Measurements from ENCODE around the gene GNG5. TPM values are rescaled to one million over a fixed set of nuclear protein-coding genes. Genes with fewer than 3 reads are reported as not detected.

GNG5 gene
- total and polyA plus RNA-seq, 2 donors (not counting 3 experiments of a cell fraction or from before 2014, with no cell fraction given), result 145 to 175 TPM

DNA sequence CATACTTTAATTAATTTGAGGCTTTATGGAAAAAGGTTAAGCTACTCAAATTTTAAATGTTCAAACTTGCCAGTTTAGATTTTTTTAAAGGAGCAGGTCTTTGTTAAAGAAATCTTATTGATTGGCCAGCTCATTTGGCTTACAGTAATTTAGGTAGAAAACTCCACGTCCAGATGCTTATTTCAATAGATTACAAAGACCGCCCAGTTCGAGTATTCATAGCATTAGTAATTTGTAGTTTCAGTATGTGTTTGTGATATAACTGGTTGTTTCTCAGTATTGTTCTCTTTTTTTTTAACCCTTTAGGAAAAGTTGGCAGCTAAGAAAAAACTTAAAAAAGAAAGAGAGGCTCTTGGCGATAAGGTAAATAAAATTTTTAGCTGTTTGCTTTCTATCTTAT is 25.7 kb downstream of the GNG5 start:
- Histone ChIP-seq H3K79me2 (ENCODE audit: control insufficient read depth, insufficient read depth, low read length) (peaks cover 30% of the 10 kb centered on the region), H3K4me2 (ENCODE audit: insufficient read depth, low read length) (peak overlapping the region; percentile 99), H3K4me3 (replicated peaks in 1 of 3; ENCODE audit: insufficient read depth in 1 of 3, low read depth in 1 of 3, low read length in 3 of 3) (peak overlapping the region in 1 of 3 experiments; percentile 95), H3K9me3 (replicated peaks; ENCODE audit: control insufficient read depth, insufficient read depth, low read length) (no peaks in the 10 kb centered on the region), H2AFZ (ENCODE audit: low read depth, low read length) (no peak overlapping the region), H3K4me1 (ENCODE audit: control insufficient read depth, extremely low read depth, insufficient read depth, low read length) (peaks cover 17% of the 10 kb centered on the region), H3K36me3 (ENCODE audit: control insufficient read depth in 2 of 2, extremely low read depth in 1 of 2, insufficient read depth in 2 of 2, low read length in 2 of 2) (peaks cover 0 to 5% of the 10 kb centered on the region in 2 experiments), H3K9ac (replicated peaks; ENCODE audit: extremely low read depth, insufficient read depth, low read length) (no peak overlapping the region), H3K27ac (ENCODE audit: insufficient read depth, low read depth, low read length) (no peak overlapping the region), H4K20me1 (replicated peaks; ENCODE audit: control insufficient read depth, extremely low read depth, insufficient read depth, low read length) (no peaks in the 10 kb centered on the region), H3K27me3 (ENCODE audit: control insufficient read depth in 2 of 2, insufficient read depth in 2 of 2, low read length in 2 of 2) (no peaks in the 10 kb centered on the region), H3K9me1 (replicated peaks; ENCODE audit: control insufficient read depth, extremely low read depth, insufficient read depth, low read length) (no peaks in the 10 kb centered on the region)
- no peak for TF ChIP-seq JUN (IDR thresholded peaks at IDR 0.05; ENCODE audit: borderline replicate concordance, insufficient read depth, insufficient read length, low read depth)
- no peak for TF ChIP-seq POLR2AphosphoS5 (IDR thresholded peaks at IDR 0.05; ENCODE audit: insufficient read depth, low read depth, low read length)
- no peak for TF ChIP-seq EZH2 (IDR thresholded peaks at IDR 0.05; ENCODE audit: borderline replicate concordance, low read depth, low read length, severe bottlenecking)
- TF ChIP-seq MYC (IDR thresholded peaks at IDR 0.05; ENCODE audit: low read depth, low read length), result no peak
- TF ChIP-seq FOS (IDR thresholded peaks at IDR 0.05; ENCODE audit: borderline replicate concordance, insufficient read depth, low read length), result no peak
- no peak for TF ChIP-seq CTCF (IDR thresholded peaks at IDR 0.05; ENCODE audit: extremely low read depth in 1 of 2, insufficient read depth in 1 of 2, low read depth in 1 of 2, low read length in 2 of 2)
- TF ChIP-seq MAX (IDR thresholded peaks at IDR 0.05; ENCODE audit: insufficient read depth, insufficient read length), result no peak
- no peak for TF ChIP-seq GATA2 (IDR thresholded peaks at IDR 0.05; ENCODE audit: insufficient read depth, insufficient read length, low read depth, low read length)
- no peak for TF ChIP-seq POLR2A (IDR thresholded peaks at IDR 0.05; ENCODE audit: low read depth, low read length)
- ChIA-PET CTCF (interaction anchor here (0.7 to 1.9 kb wide), 8 partner anchors 32 to 358 kb away, joined by 3 to 18 read pairs (median 3); no protein-coding TSS in a partner anchor), POLR2A (no interaction called here)
- dilution Hi-C loops (cut with MboI; ENCODE audit: extremely low pct_ligation_motif_present, low sequenced_read_pairs) (no loop called here), intact Hi-C loops (cut with micrococcal nuclease) (no loop called here)
- no TSS peak for BruUV-seq (replicated peaks)
- FAIRE-seq, result no peak
- no peak for DNase-seq (ENCODE audit: low read depth, low spot score)
